Measurements from ENCODE around the gene ST3GAL3. TPM values are rescaled to one million over a fixed set of nuclear protein-coding genes. Genes with fewer than 3 reads are reported as not detected.

The ST3GAL3 gene
- total RNA-seq, 1 donor from 2014 or later: 20.5 TPM

DNA sequence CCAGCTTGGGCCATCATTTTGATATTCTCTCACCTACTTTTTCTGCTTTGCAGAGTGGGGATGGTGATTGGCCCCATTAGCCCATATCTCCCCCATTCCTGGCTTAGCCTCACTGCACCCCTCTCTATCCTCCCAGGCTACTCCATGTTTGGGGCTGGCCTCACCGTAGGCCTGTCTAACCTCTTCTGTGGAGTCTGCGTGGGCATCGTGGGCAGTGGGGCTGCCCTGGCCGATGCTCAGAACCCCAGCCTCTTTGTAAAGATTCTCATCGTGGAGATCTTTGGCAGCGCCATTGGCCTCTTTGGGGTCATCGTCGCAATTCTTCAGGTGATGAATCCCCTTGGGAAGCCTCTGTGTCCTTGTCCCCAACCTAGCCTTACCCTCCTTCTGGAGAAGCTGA, 269.6 kb downstream of the ST3GAL3 start:
- DNase-seq (no peak), ATAC-seq (no peak)
- no peak for TF ChIP-seq CTCF (IDR thresholded peaks at IDR 0.05)
- Histone ChIP-seq H3K9me3 (no peaks in the 10 kb centered on the region), H3K4me1 (peaks cover 31% of the 10 kb centered on the region), H3K4me3 (no peak overlapping the region), H3K36me3 (peaks cover 34% of the 10 kb centered on the region), H3K27me3 (no peaks in the 10 kb centered on the region), H3K27ac (no peak overlapping the region)
- intact Hi-C loops (cut with DNase I): no loop called here

- intact Hi-C loops (cut with DNase I): no loop called here
- TF ChIP-seq CTCF (IDR thresholded peaks at IDR 0.05): no peak
- DNase-seq: no peak
Measured at GRCh38 chr1:43977376-43978263, 270.3 kb downstream of the ST3GAL3 start.

GRCh38 chr1:43978264-43978550, 270.9 kb downstream of the ST3GAL3 start:
- ATAC-seq: no peak
- DNase-seq: no peak
- Histone ChIP-seq H3K36me3 (peaks cover 23% of the 10 kb centered on the region), H3K9me3 (no peaks in the 10 kb centered on the region), H3K27ac (no peak overlapping the region), H3K4me3 (peak overlapping the region; percentile 51), H3K27me3 (no peaks in the 10 kb centered on the region), H3K4me1 (peaks cover 31% of the 10 kb centered on the region)
- TF ChIP-seq CTCF (IDR thresholded peaks at IDR 0.05): no peak
- intact Hi-C loops (cut with DNase I): no loop called here

More at GRCh38 chr1:43977376-43978263, 270.3 kb downstream of the ST3GAL3 start:
- no peak overlapping the region for H3K4me3 ChIP-seq
- H3K9me3 ChIP-seq: no peaks in the 10 kb centered on the region
- ATAC-seq: no peak
- H3K36me3 ChIP-seq: peaks cover 26% of the 10 kb centered on the region
- H3K27ac ChIP-seq: no peak overlapping the region
- no peaks in the 10 kb centered on the region for H3K27me3 ChIP-seq
- H3K4me1 ChIP-seq: peaks cover 31% of the 10 kb centered on the region

DNA sequence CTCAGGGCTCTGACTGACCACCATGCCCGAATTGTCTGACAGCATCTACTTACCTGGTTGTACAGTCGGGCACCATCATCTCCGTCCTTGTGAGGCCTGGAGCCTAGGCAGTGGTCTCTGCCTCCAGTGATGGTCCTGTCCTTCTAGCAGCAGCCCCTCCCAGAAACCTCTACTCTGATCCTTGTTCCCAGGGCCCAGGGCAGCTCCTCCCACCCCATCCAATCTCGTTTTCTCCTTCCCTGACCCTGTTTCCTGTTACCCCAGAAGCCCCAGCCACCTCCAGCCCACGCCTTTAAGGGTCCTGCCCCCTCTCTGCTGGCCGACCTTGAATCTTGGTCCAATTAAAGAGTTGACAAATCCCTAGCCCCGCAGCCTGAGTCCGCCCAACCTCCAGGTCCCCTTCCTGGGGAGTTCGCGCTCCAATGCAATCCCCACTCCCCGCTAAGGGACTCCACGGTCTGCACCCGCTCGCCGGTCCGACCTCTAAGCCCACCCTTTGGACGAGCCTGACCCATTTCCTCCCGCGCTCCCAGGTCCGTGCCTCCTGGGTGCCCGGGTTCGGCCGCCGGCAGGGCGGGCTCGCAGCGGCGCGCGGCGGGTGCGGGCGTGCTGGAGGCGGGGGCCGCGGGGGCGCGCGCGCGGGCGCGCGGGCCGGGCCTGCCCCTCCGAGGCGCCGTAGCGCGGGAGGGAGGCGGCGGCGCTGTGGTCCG, 271.4 kb downstream of the ST3GAL3 start, which contains the start of gene B4GALT2:
Gene B4GALT2 (plus strand): TSS at position 660 of the 710 bp plus-strand sequence. CDS start 1,951 bp downstream, outside the sequence.
- ATAC-seq: peak; percentile 17
- TF ChIP-seq CTCF (IDR thresholded peaks at IDR 0.05): no peak
- Histone ChIP-seq H3K27ac (peak within 1 kb of the TSS; percentile 51), H3K9me3 (no peaks in the 10 kb centered on the region), H3K36me3 (peaks cover 23% of the 10 kb centered on the region), H3K4me3 (peak within 1 kb of the TSS; percentile 73), H3K27me3 (no peaks in the 10 kb centered on the region), H3K4me1 (peaks cover 31% of the 10 kb centered on the region)
- intact Hi-C loops (cut with DNase I): no loop called here
- peak; percentile 78 for DNase-seq

DNA sequence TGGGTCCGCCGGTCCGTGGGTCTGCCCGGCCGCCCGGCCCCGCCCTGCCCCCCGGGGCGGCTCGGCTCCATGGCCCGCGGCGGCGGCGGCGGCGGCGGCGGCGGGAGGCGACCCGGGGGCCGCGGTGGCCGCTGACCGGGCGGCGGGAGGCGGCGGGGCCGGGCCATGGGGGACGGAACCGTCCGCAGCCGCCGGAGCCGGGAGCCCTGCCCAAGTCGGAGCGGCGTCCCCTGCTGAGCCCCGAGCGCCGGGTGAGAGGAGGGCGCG, 271.9 kb downstream of the ST3GAL3 start:
- Histone ChIP-seq H3K9me3 (no peaks in the 10 kb centered on the region), H3K4me1 (peaks cover 31% of the 10 kb centered on the region), H3K27me3 (no peaks in the 10 kb centered on the region), H3K36me3 (peaks cover 23% of the 10 kb centered on the region), H3K4me3 (peak overlapping the region; percentile 73), H3K27ac (peak overlapping the region; percentile 51)
- intact Hi-C loops (cut with DNase I): no loop called here
- no peak for DNase-seq
- no peak for TF ChIP-seq CTCF (IDR thresholded peaks at IDR 0.05)
- ATAC-seq: no peak

Measured in upper lobe of right lung (tissue), 1 donor.